Fibroblast of mammary gland (primary cell): Measurements from ENCODE around the gene MMP25.

Experiments
- DNase-seq: peaks from one replicate; pipeline ENCODE4 v3.0.0-alpha.2; 2010; ENCODE audit warnings: low read depth
- H3K4me3 ChIP-seq: 2 replicates; pipeline ENCODE4 v1.5.1; 2011; ENCODE audit warnings: low read depth, mild to moderate bottlenecking, low read length, moderate library complexity; ENCODE audit not compliant: control insufficient read depth
- CTCF ChIP-seq: conservative IDR thresholded peaks from 2 replicates; pipeline ENCODE4 v1.5.1; 2011; ENCODE audit warnings: low read depth, low read length, inconsistent platforms; ENCODE audit not compliant: control insufficient read depth, insufficient read depth

MMP25 gene

GRCh38 chr16:3086596-3087242 lies 40.4 kb downstream of the MMP25 start:
- no peak for DNase-seq

GRCh38 chr16:3087243-3088235 lies 41.2 kb downstream of the MMP25 start:
- TF ChIP-seq CTCF: peak; percentile 11
- DNase-seq: no peak
- no peak overlapping the region for H3K4me3 ChIP-seq

More at GRCh38 chr16:3086596-3087242, 40.4 kb downstream of the MMP25 start:
- TF ChIP-seq CTCF: no peak
- no peak overlapping the region for H3K4me3 ChIP-seq

- no peak overlapping the region for H3K4me3 ChIP-seq
- DNase-seq: no peak
- TF ChIP-seq CTCF: no peak
Observed at GRCh38 chr16:3088450-3088849, 42.1 kb downstream of the MMP25 start.

- no peak for DNase-seq
- H3K4me3 ChIP-seq: no peak overlapping the region
- no peak for TF ChIP-seq CTCF
Observed at GRCh38 chr16:3088925-3089716, 42.8 kb downstream of the MMP25 start.

GRCh38 chr16:3089717-3090592 lies 43.6 kb downstream of the MMP25 start:
- no peak for DNase-seq
- H3K4me3 ChIP-seq: no peak overlapping the region
- TF ChIP-seq CTCF: no peak
